Urothelium cell line (cell line): ENCODE measurements around the gene YIPF3.
"Not testable (repeated sequence)": the region's sequence is repeated elsewhere in the genome, so short reads cannot be mapped to it uniquely, and the experiment has no call there.

Experiments used
- DNase-seq: peaks from one replicate; pipeline ENCODE4 v3.0.0; 2011; ENCODE audit warnings: low spot score, mixed read lengths
- FAIRE-seq: peaks from 2 replicates; lab custom pipeline; 2011; peaks lifted over from hg19 to GRCh38; lab: Jason Lieb, UNC

The YIPF3 gene

DNA sequence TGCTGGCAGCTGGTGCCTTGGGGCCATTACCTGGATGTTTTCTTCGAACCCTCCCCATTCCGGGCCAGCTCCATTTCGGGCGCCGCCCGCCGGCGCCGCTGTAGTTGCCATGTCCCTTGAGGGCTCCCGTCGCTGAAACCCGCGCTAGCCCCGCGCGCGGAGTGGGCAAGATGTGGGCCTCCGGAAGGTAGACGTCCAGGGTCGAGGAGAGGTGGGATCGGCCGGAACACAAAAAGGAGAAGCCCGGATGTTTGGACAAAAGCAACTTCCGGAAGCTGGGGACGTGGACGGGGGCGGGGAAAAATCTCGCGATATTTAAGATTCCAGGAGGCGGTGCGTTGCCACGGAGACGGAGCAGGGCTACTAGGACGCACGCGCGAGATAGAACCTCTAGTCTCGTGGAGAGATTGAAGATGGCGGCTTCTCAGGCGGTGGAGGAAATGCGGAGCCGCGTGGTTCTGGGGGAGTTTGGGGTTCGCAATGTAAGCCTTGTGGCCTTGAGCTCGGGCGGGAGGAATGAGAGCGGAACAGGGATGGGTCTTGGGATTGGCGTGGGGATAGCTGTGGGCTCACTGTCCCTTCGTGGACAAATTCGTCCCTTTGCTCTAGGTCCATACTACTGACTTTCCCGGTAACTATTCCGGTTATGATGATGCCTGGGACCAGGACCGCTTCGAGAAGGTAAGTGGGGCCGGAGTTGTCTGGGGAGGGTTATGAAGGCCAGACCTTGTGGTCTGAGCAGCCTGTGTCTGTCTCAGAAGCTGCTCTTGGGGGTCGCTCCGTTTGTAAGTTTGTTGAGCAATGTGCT is at the start of gene YIPF3, which contains the start of gene POLR1C:
Gene YIPF3 (minus strand): TSS at position 230 of the 808 bp plus-strand sequence. CDS start 119 bp downstream, at position 111.
Gene POLR1C (plus strand): TSS at position 393 of the 808 bp plus-strand sequence. CDS start 21 bp downstream, at position 414.
- DNase-seq (peak; percentile 98), FAIRE-seq (no peak)

DNA sequence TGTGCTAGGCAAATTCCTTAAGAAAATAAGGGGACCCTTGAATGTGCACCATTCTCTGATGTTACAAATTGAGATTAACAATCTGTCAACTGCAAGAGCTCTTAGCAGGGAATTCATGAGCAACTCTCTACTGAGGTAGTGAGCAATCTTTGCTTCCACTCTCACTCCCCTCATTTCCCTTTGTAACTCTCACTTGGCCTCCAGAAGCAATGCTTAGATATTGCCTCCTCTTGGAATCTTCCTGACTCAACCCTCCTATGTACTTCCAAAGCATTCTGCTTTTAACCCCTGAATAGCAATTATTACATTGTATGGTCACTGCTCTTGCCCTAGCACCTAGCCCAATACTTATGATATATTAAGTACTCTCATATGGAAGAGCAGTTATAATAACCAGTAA is 42.6 kb upstream of the YIPF3 start:
- FAIRE-seq, result no peak
- DNase-seq, result no peak

- DNase-seq, FAIRE-seq: not testable (repeated sequence)
These were observed 40.9 kb upstream of the YIPF3 start for GRCh38 chr6:43557620-43558019.

GRCh38 chr6:43547222-43547621 is 30.5 kb upstream of the YIPF3 start:
- DNase-seq, result no peak
- FAIRE-seq, result no peak

- no peak for FAIRE-seq
- DNase-seq, result no peak
These were observed 27.7 kb upstream of the YIPF3 start for GRCh38 chr6:43544461-43544860.

- FAIRE-seq (no peak), DNase-seq (no peak)
These were observed 25.2 kb upstream of the YIPF3 start for GRCh38 chr6:43541774-43542471.

GRCh38 chr6:43540507-43540906 is 23.8 kb upstream of the YIPF3 start:
- FAIRE-seq, result no peak
- no peak for DNase-seq

DNA sequence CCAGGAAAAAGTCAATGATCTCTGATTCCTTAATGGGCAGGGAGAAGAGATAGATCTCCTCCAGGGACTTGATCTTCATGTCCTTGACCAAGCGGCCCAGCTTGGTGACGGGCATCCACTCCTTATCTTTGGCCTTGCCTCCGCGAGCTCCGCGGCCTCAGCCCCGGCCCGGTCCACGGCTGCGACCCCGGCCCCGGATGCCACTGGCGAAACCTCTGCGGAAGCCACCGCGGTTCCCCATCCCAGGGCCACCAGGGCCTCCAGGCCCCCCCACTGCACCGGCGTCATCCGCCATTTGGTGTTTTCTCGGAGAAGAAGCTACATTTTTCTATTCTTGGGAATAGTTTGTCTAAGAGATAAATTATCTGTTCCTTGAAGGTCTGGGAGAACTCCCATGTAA is 22.7 kb upstream of the YIPF3 start:
- DNase-seq, FAIRE-seq: not testable (repeated sequence)

DNA sequence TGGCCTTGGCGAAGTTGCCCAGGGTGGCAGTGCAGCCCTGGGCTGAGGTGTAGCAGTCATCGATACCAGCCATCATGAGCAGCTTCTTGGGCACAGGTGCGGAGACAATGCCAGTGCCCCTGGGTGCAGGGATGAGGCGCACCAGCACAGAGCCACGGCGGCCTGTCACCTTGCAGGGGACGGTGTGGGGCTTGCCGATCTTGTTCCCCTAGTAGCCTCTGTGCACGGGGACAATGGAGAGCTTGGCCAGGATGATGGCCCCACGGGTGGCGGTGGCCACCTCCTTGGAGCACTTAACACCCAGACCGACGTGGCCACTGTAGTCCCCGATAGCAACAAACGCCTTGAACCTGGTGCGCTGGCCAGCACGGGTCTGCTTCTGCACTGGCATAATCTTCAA is 22.3 kb upstream of the YIPF3 start:
- not testable (repeated sequence) for FAIRE-seq, DNase-seq

DNA sequence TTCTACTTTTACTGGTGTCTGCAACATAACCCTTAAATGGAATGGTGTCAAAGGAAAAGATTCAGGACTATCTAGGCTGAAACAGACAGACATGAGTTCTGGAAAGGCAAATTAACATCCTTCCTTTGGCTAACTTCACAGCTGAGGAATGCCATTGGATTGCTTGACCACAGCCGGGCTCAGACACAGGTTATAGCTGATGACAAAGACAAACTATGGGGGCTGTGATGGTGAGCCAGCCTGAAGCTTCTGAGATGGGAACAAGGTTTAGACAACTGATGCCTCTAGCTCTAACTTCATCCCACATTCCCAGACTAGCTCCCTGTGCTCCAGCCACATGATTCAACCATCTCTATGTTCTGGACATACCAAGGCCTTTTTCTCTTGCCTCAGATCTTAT is 15.5 kb upstream of the YIPF3 start:
- no peak for DNase-seq
- FAIRE-seq, result no peak

GRCh38 chr6:43524483-43524961 is 7.8 kb upstream of the YIPF3 start:
- FAIRE-seq (no peak), DNase-seq (no peak)

- no peak for DNase-seq
- FAIRE-seq, result no peak
These were observed 6.6 kb upstream of the YIPF3 start for GRCh38 chr6:43523284-43523683.

GRCh38 chr6:43522547-43523261 is 6.0 kb upstream of the YIPF3 start:
- FAIRE-seq (no peak), DNase-seq (no peak)

DNA sequence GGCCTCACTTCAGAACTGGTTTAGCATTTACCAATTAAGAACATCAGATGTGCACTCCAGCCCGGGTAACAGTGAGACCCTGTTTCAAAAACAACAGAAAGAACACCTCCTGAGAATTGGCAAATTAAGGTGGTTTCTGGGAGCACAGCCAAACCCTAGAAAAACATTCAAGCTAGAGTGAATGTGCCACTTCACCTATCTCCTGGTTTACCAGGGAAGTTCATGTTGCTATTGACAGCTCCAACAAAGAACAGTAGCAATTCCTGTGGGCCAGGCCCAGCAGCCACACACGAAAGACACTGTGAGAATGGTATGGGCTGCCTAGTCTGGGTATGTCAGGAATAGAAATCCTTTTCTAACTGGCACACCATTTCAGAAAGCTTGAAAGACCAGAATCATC is 5.1 kb upstream of the YIPF3 start:
- FAIRE-seq (no peak), DNase-seq (no peak)

DNA sequence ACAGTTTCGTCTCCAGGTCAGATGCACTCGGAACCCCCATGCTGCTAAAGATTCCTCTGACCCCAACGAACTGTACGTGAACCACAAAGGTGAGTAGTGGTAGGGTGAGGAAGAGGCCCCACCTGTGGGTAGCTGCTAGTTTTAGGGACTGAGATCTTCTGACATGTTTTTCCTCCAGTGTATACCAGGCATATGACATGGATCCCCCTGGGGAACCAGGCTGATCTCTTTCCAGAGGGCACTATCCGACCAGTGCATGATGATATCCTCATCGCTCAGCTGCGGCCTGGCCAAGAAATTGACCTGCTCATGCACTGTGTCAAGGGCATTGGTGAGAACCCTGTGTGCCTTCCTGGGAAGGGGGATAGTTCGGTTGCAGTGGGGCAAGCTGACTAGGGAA is 3.4 kb upstream of the YIPF3 start:
- no peak for DNase-seq
- FAIRE-seq, result no peak

GRCh38 chr6:43517505-43518357 is 1.0 kb upstream of the YIPF3 start:
- no peak for DNase-seq
- no peak for FAIRE-seq

GRCh38 chr6:43516367-43516696 is 394 bp downstream of the YIPF3 start:
- FAIRE-seq (no peak), DNase-seq (no peak)

DNA sequence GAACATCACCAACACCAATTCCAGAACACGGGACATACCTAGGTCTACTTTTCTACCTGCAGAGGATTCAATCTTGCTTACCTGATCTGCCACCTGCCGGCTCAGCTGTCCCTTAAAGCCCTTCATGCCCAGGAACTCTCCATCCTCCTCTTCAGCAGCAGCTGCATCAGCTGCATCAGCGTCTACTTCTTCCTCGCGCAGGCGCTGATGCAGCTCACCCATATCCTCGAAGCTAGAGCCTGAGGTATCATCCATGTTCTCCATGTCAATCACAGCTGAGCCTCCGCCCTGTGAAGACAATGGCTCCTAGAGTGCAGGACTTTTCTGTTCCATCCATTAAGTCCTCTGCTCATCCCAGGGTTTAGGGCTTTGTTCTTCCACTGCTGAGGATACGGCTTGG is 918 bp downstream of the YIPF3 start:
- no peak for FAIRE-seq
- DNase-seq, result no peak

GRCh38 chr6:43511824-43512415 is 4.8 kb downstream of the YIPF3 start:
- no peak for FAIRE-seq
- no peak for DNase-seq

GRCh38 chr6:43510827-43511163 is 5.9 kb downstream of the YIPF3 start:
- DNase-seq (no peak), FAIRE-seq (no peak)
